Ishikawa (cell line): ENCODE results near the gene NKX3-2.

ENCODE experiments used
- CEBPB ChIP-seq: IDR thresholded peaks from 2 replicates; pipeline ENCODE4 v1.6.1; 2012
- CREB1 ChIP-seq: IDR thresholded peaks from 2 replicates; pipeline ENCODE4 v1.6.1; 2012; ENCODE audit warnings: low read depth
- EGR1 ChIP-seq: IDR thresholded peaks from 2 replicates; pipeline ENCODE4 v1.6.1; 2012
- EP300 ChIP-seq: IDR thresholded peaks from 2 replicates; pipeline ENCODE4 v1.6.1; 2012; ENCODE audit warnings: borderline replicate concordance
- FOXM1 ChIP-seq: IDR thresholded peaks from 2 replicates; pipeline ENCODE4 v1.6.1; 2012; ENCODE audit warnings: low read depth, borderline replicate concordance
- NFIC ChIP-seq: IDR thresholded peaks from 2 replicates; pipeline ENCODE4 v1.6.1; 2012
- RAD21 ChIP-seq: IDR thresholded peaks from 2 replicates; pipeline ENCODE4 v1.6.1; 2012; ENCODE audit warnings: low read depth
- TAF1 ChIP-seq: IDR thresholded peaks from 2 replicates; pipeline ENCODE4 v1.6.1; 2012; ENCODE audit warnings: low read depth, mild to moderate bottlenecking
- TCF12 ChIP-seq: IDR thresholded peaks from 2 replicates; pipeline ENCODE4 v1.6.1; 2012; ENCODE audit warnings: low read depth
- TEAD4 ChIP-seq: IDR thresholded peaks from 2 replicates; pipeline ENCODE4 v1.6.1; 2012
- YY1 ChIP-seq: IDR thresholded peaks from 2 replicates; pipeline ENCODE4 v1.6.1; 2012; ENCODE audit warnings: low read depth
- ZBTB7A ChIP-seq: IDR thresholded peaks from 2 replicates; pipeline ENCODE4 v1.6.1; 2012; ENCODE audit warnings: low read depth
- TF ChIP-seq, protein P1 (sequence below): IDR thresholded peaks from 2 replicates; pipeline ENCODE4 v1.6.1; 2012
- TF ChIP-seq, protein P2 (sequence below): IDR thresholded peaks from 2 replicates; pipeline ENCODE4 v1.6.1; 2012
- TF ChIP-seq, protein P3 (sequence below): IDR thresholded peaks from 2 replicates; pipeline ENCODE4 v1.6.1; 2012; ENCODE audit warnings: low read depth, mild to moderate bottlenecking

Gene NKX3-2

DNA sequence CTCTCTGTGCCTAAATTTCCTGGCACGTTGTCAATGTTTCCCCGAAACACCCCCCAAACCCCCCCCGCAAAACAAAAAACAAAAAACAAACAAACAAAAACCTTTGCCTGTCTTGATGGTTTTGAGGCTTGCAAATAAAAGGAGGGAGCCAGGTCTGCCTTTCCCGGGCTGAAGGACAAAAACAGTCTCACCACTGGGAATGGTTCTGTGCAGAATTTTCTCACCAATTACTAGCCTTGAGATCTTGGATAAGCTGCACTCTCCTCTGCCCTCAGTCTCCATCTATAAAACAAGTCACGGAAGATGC, 15.5 kb downstream of the NKX3-2 start:
- no peak for TF ChIP-seq RAD21
- TF ChIP-seq CREB1, result no peak
- TF ChIP-seq, protein P1, sequence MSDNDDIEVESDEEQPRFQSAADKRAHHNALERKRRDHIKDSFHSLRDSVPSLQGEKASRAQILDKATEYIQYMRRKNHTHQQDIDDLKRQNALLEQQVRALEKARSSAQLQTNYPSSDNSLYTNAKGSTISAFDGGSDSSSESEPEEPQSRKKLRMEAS, result no peak
- no peak for TF ChIP-seq NFIC
- no peak for TF ChIP-seq FOXM1
- TF ChIP-seq, protein P2, sequence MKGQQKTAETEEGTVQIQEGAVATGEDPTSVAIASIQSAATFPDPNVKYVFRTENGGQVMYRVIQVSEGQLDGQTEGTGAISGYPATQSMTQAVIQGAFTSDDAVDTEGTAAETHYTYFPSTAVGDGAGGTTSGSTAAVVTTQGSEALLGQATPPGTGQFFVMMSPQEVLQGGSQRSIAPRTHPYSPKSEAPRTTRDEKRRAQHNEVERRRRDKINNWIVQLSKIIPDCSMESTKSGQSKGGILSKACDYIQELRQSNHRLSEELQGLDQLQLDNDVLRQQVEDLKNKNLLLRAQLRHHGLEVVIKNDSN, result no peak
- no peak for TF ChIP-seq CEBPB
- TF ChIP-seq YY1, result no peak
- TF ChIP-seq EP300, result no peak
- no peak for TF ChIP-seq EGR1
- TF ChIP-seq TCF12, result no peak
- TF ChIP-seq, protein P3, sequence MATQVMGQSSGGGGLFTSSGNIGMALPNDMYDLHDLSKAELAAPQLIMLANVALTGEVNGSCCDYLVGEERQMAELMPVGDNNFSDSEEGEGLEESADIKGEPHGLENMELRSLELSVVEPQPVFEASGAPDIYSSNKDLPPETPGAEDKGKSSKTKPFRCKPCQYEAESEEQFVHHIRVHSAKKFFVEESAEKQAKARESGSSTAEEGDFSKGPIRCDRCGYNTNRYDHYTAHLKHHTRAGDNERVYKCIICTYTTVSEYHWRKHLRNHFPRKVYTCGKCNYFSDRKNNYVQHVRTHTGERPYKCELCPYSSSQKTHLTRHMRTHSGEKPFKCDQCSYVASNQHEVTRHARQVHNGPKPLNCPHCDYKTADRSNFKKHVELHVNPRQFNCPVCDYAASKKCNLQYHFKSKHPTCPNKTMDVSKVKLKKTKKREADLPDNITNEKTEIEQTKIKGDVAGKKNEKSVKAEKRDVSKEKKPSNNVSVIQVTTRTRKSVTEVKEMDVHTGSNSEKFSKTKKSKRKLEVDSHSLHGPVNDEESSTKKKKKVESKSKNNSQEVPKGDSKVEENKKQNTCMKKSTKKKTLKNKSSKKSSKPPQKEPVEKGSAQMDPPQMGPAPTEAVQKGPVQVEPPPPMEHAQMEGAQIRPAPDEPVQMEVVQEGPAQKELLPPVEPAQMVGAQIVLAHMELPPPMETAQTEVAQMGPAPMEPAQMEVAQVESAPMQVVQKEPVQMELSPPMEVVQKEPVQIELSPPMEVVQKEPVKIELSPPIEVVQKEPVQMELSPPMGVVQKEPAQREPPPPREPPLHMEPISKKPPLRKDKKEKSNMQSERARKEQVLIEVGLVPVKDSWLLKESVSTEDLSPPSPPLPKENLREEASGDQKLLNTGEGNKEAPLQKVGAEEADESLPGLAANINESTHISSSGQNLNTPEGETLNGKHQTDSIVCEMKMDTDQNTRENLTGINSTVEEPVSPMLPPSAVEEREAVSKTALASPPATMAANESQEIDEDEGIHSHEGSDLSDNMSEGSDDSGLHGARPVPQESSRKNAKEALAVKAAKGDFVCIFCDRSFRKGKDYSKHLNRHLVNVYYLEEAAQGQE, result no peak
- TF ChIP-seq TEAD4, result no peak
- no peak for TF ChIP-seq ZBTB7A
- no peak for TF ChIP-seq TAF1

DNA sequence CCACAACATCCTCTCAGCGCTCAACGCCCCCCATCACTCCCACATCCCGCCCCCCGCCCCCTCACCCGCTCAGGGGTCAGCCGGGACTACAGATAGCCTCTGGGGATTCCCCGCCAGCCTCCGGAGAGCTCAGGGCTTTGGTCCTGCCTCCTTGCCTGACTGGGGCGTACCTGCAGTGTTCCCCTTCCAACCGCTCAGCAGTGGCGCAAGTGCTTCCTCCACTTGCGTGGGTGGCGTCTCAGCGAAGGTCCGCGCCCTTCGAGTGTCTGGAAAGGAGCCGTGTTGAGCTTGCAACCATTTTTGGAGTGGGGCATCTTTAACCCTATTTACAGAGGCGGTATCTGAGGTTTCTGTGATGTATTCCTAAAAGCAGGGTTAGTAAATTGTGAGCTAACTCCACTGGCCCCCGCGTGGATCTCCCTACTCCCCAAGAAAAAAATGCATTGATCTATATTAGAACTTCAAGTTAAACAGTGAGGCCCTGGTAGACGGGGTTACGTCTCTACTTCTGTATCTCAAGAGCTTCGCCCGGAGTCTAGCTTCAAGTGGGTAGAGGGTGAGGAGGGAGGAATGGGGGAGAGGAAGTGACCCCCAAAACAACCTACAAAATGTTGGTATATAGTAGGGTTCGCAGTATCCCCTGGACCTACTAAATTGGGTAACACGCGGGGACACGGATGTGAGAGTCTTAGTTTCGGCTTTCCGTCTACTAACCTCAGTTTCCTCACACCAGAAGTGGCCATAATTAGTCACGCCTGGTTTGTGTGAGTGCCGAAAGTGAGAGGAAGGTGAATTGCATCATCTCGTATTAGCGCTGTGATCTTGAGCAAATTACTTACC, 16.1 kb downstream of the NKX3-2 start:
- TF ChIP-seq CEBPB (no peak), FOXM1 (no peak), TCF12 (no peak), EP300 (no peak), TEAD4 (no peak), NFIC (no peak), ZBTB7A (no peak), CREB1 (no peak), RAD21 (no peak), EGR1 (no peak), YY1 (no peak), TAF1 (no peak)
- TF ChIP-seq, protein P2, result no peak
- TF ChIP-seq, protein P1, result no peak
- TF ChIP-seq, protein P3, result no peak

DNA sequence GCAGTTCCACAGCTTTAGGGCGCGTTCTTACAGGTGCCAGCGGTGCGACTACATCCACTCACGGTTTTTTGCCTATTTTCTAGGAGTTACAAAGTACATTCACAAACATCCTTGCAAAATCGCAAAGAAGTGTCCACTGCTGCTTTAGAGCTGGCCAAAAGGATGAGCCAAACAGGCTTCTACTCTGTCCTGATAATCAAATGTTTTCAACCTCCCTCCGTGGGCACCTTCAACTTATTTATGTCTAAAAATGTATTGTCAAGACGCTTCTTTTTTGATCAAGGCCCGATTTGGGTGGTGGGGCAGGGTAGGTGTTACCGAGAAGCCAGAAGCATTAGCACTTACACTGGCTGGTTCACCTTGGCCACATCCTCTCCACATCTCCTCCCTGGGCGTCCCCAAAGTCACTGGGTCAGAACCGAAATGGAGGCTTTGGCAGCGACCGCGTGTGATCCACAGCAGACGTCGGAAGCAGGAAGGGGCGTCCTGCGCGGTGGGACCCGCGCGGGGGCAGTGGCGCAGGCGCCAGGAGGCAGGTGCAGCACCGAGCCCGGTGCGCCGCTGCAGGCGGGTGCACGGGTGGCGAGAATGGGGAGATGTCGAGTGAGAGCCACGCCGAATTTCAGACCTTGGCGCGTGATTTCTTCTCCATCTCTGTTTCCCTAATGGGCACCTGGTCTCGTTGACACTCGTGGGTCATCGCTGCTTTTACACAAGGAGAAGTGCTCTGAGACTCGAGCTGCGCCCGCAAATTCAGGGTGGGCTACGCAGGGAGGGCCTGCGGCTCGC, 16.9 kb downstream of the NKX3-2 start:
- no peak for TF ChIP-seq TCF12
- TF ChIP-seq CREB1, result no peak
- TF ChIP-seq, protein P3, result no peak
- no peak for TF ChIP-seq YY1
- TF ChIP-seq TAF1, result no peak
- TF ChIP-seq, protein P1, result no peak
- TF ChIP-seq EP300, result no peak
- TF ChIP-seq RAD21, result no peak
- TF ChIP-seq EGR1, result no peak
- no peak for TF ChIP-seq CEBPB
- no peak for TF ChIP-seq NFIC
